H9 (cell line): ENCODE data around the gene RSPH9. TPM values are rescaled to one million over a fixed set of nuclear protein-coding genes. Genes with fewer than 3 reads are reported as not detected.

Experiments
- DNase-seq: peaks from one replicate; pipeline ENCODE4 v3.0.0-alpha.2; 2017
- H2AFZ ChIP-seq: one replicate; pipeline ENCODE4 v1.6.1; 2013; ENCODE audit warnings: mild to moderate bottlenecking, low read length, control low read depth, moderate library complexity
- H2AK5ac ChIP-seq: 2 replicates; pipeline ENCODE4 v1.6.1; 2013; ENCODE audit warnings: low read length, control low read depth, mixed read lengths; ENCODE audit not compliant: insufficient read length
- H2BK120ac ChIP-seq: one replicate; pipeline ENCODE4 v1.6.1; 2013; ENCODE audit warnings: low read depth, mild to moderate bottlenecking, low read length, control low read depth, inconsistent platforms; ENCODE audit not compliant: poor library complexity, severe bottlenecking
- H2BK12ac ChIP-seq: 2 replicates; pipeline ENCODE4 v1.6.1; 2013; ENCODE audit warnings: low read length, control low read depth, mixed read lengths, low read depth; ENCODE audit not compliant: insufficient read length
- H2BK15ac ChIP-seq: 2 replicates; pipeline ENCODE4 v1.6.1; 2013; ENCODE audit warnings: low read depth, low read length, control low read depth
- H2BK20ac ChIP-seq: one replicate; pipeline ENCODE4 v1.6.1; 2013; ENCODE audit warnings: low read depth, mild to moderate bottlenecking, low read length, control low read depth, inconsistent platforms; ENCODE audit not compliant: poor library complexity, severe bottlenecking
- H2BK5ac ChIP-seq: 2 replicates; pipeline ENCODE4 v1.6.1; 2013; ENCODE audit warnings: low read length, control low read depth, mixed read lengths; ENCODE audit not compliant: insufficient read length
- H3K14ac ChIP-seq: 2 replicates; pipeline ENCODE4 v1.6.1; 2013; ENCODE audit warnings: low read length, control low read depth; ENCODE audit not compliant: insufficient read depth
- H3K18ac ChIP-seq: 2 replicates; pipeline ENCODE4 v1.6.1; 2013; ENCODE audit warnings: low read depth, mild to moderate bottlenecking, mixed read lengths, low read length, control low read depth; ENCODE audit not compliant: insufficient read length
- H3K23ac ChIP-seq: 2 replicates; pipeline ENCODE4 v1.6.1; 2013; ENCODE audit warnings: low read length, control low read depth, mixed read lengths, low read depth; ENCODE audit not compliant: insufficient read length
- H3K23me2 ChIP-seq: 2 replicates; pipeline ENCODE4 v1.6.1; 2013; ENCODE audit warnings: low read depth, mild to moderate bottlenecking, mixed read lengths, low read length, control low read depth; ENCODE audit not compliant: insufficient read length, poor library complexity, severe bottlenecking
- H3K27ac ChIP-seq: 2 replicates; pipeline ENCODE4 v1.5.1; 2013; ENCODE audit warnings: low read length, control low read depth, mixed read lengths, low read depth; ENCODE audit not compliant: insufficient read length
- H3K27me3 ChIP-seq: 2 replicates; pipeline ENCODE4 v1.6.1; 2013; ENCODE audit warnings: low read length, control low read depth, inconsistent platforms; ENCODE audit not compliant: insufficient read depth
- H3K4ac ChIP-seq: 2 replicates; pipeline ENCODE4 v1.6.1; 2013; ENCODE audit warnings: low read depth, mild to moderate bottlenecking, control low read depth, inconsistent platforms, low read length, moderate library complexity
- H3K4me1 ChIP-seq: 2 replicates; pipeline ENCODE4 v1.6.1; 2013; ENCODE audit warnings: low read length, control low read depth, inconsistent platforms; ENCODE audit not compliant: insufficient read depth
- H3K4me2 ChIP-seq: 2 replicates; pipeline ENCODE4 v1.6.1; 2013; ENCODE audit warnings: low read length, control low read depth, mixed read lengths; ENCODE audit not compliant: insufficient read length, insufficient read depth
- H3K56ac ChIP-seq: 2 replicates; pipeline ENCODE4 v1.6.1; 2013; ENCODE audit warnings: low read depth, mild to moderate bottlenecking, mixed read lengths, low read length, control low read depth; ENCODE audit not compliant: insufficient read length
- H3K79me1 ChIP-seq: 2 replicates; pipeline ENCODE4 v1.6.1; 2013; ENCODE audit warnings: low read depth, mild to moderate bottlenecking, moderate library complexity, low read length, control low read depth, inconsistent platforms; ENCODE audit not compliant: insufficient read depth, poor library complexity, severe bottlenecking
- H3K79me2 ChIP-seq: 2 replicates; pipeline ENCODE4 v1.6.1; 2013; ENCODE audit warnings: low read length, control low read depth, inconsistent platforms; ENCODE audit not compliant: insufficient read depth
- H3K9ac ChIP-seq: 2 replicates; pipeline ENCODE4 v1.6.1; 2013; ENCODE audit warnings: low read length, control low read depth, mixed read lengths; ENCODE audit not compliant: insufficient read length; ENCODE audit errors: extremely low read depth
- H3K9me3 ChIP-seq: one replicate; pipeline ENCODE4 v1.6.1; 2013; ENCODE audit warnings: low read depth, low read length, inconsistent platforms; ENCODE audit not compliant: control insufficient read depth
- H3T11ph ChIP-seq: one replicate; pipeline ENCODE4 v1.6.1; 2013; ENCODE audit warnings: mild to moderate bottlenecking, low read length, control low read depth, inconsistent platforms
- H4K20me1 ChIP-seq: one replicate; pipeline ENCODE4 v1.6.1; 2013; ENCODE audit not compliant: control insufficient read depth, insufficient read length, insufficient read depth
- H4K5ac ChIP-seq: 2 replicates; pipeline ENCODE4 v1.6.1; 2013; ENCODE audit warnings: low read depth, mild to moderate bottlenecking, mixed read lengths, low read length, control low read depth; ENCODE audit not compliant: insufficient read length
- H4K8ac ChIP-seq: replicated peaks from 2 replicates; pipeline ENCODE4 v1.6.1; 2013; ENCODE audit warnings: low read length, control low read depth, mixed read lengths, low read depth; ENCODE audit not compliant: insufficient read length
- H4K91ac ChIP-seq: 2 replicates; pipeline ENCODE4 v1.6.1; 2013; ENCODE audit warnings: low read depth, mild to moderate bottlenecking, moderate library complexity, mixed read lengths, low read length, control low read depth; ENCODE audit not compliant: insufficient read length
- H3K27ac Mint-ChIP-seq, 3 experiments: 2 replicates in 2 of 3; 3 replicates in 1 of 3; pipeline ENCODE4 v1.8.0; 2020 to 2021; ENCODE audit warnings: mixed read lengths in 3 of 3, mild to moderate bottlenecking in 1 of 3, moderate library complexity in 1 of 3
- H3K27me3 Mint-ChIP-seq: 2 replicates; pipeline ENCODE4 v1.8.0; 2021; ENCODE audit warnings: low read depth, mild to moderate bottlenecking, moderate library complexity, mixed read lengths
- H3K36me3 Mint-ChIP-seq, 3 experiments: 2 replicates in 2 of 3; 3 replicates in 1 of 3; pipeline ENCODE4 v1.8.0; 2020 to 2021; ENCODE audit warnings: low read depth in 3 of 3, mixed read lengths in 3 of 3; ENCODE audit not compliant: insufficient read depth in 1 of 3
- H3K4me1 Mint-ChIP-seq, 2 experiments: 2 replicates each; pipeline ENCODE4 v1.8.0; 2020; ENCODE audit warnings: mixed read lengths in 2 of 2
- H3K4me3 Mint-ChIP-seq, 2 experiments: 2 replicates in 1 of 2; 3 replicates in 1 of 2; pipeline ENCODE4 v1.8.0; 2020 to 2021; ENCODE audit warnings: mild to moderate bottlenecking in 2 of 2, mixed read lengths in 2 of 2, moderate library complexity in 1 of 2
- H3K9me3 Mint-ChIP-seq, 2 experiments: 2 replicates in 1 of 2; 3 replicates in 1 of 2; pipeline ENCODE4 v1.8.0; 2020; ENCODE audit warnings: mild to moderate bottlenecking in 2 of 2, mixed read lengths in 2 of 2, moderate library complexity in 1 of 2
- WGBS: extraction: QIAGEN DNeasy Blood & Tissue Kit; methylation state at CpG from one replicate; pipeline ENCODE4 v1.1.7; 2013; ENCODE audit warnings: missing lambda C conversion rate, low lambda C conversion rate, mixed read lengths; ENCODE audit not compliant: insufficient read length; ENCODE audit errors: extremely low coverage; 5-methylcytosine and 5-hydroxymethylcytosine counted together
- total RNA-seq: library from RNA; stranded (reverse); gene quantifications from 2 replicates; pipeline ENCODE4 v1.2.1, GENCODE V29; 2021
- TF ChIP-seq, protein P1 (sequence below): fragments of 200-600 bp; sonication (generic); conservative IDR thresholded peaks from 3 replicates; pipeline ENCODE4 v1.8.0; 2021; ENCODE audit warnings: antibody characterized with exemption, mild to moderate bottlenecking

The RSPH9 gene
- total RNA-seq, 1 experiment from 2014 or later, result 0.39 TPM

DNA sequence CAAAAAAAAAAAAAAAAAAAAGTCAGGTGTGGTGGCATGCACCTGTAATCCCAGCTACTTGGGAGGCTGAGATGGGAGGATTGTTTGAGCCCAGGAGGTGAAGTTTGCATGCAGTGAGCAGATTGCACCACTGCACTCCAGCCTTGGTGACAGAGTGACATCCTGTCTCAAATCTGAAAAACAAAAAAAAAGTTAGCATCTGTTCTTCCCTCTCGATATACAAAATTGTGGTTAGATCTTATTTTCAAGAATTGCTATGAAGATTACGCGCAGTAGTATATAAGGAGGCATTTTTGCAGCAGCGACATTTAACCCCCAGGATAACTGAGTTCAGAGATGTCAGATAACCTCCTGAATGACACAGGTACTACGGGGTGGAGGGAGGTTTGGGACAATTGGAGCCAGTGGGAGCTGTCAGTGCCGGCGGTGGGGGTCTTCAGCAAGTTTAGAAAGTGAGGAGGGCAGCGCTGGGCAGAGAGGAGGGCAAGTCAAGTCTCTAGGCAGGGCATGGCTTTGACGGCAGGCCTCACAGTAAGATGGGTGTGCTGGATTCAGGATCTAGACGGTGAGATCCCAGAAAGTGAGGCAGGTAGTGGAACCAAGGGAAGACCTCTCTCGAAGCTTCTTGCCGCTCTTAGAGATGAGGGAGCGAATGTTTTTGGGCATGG is 68.9 kb downstream of the RSPH9 start:
- H2BK12ac ChIP-seq, result no peak overlapping the region
- no peaks in the 10 kb centered on the region for H3K27me3 ChIP-seq
- H3K4me1 ChIP-seq, result peaks cover 2% of the 10 kb centered on the region; the same call in 1 of the 2 replicates
- no peak overlapping the region for H3K4ac ChIP-seq
- no peaks in the 10 kb centered on the region for H3K23me2 ChIP-seq
- Mint-ChIP-seq H3K4me1 (peaks cover 21 to 35% of the 10 kb centered on the region in 2 experiments), H3K27ac (peak overlapping the region in 1 of 3 experiments; percentile 14; a peak in 2 of 7 replicates), H3K27me3 (peaks cover 7% of the 10 kb centered on the region), H3K9me3 (no peaks in the 10 kb centered on the region; a peak in 1 of 5 replicates), H3K36me3 (0 out of 7 replicates have a peak, but pooled peaks cover 0 to 4% (median 0%) of the 10 kb centered on the region in 3 experiments), H3K4me3 (no peak overlapping the region; a peak in 1 of 5 replicates)
- H2AK5ac ChIP-seq, result no peak overlapping the region
- H2BK15ac ChIP-seq, result no peak overlapping the region
- H3K14ac ChIP-seq, result no peak overlapping the region
- H4K5ac ChIP-seq, result no peak overlapping the region
- WGBS, result no CpG with 5 or more reads among the region's 13 CpGs
- H2AFZ ChIP-seq, result no peak overlapping the region
- no peak overlapping the region for H4K8ac ChIP-seq
- H3K4me2 ChIP-seq, result no peak overlapping the region
- H3K23ac ChIP-seq, result no peak overlapping the region
- no peaks in the 10 kb centered on the region for H3K9me3 ChIP-seq
- H3K18ac ChIP-seq, result no peak overlapping the region
- TF ChIP-seq, protein P1, sequence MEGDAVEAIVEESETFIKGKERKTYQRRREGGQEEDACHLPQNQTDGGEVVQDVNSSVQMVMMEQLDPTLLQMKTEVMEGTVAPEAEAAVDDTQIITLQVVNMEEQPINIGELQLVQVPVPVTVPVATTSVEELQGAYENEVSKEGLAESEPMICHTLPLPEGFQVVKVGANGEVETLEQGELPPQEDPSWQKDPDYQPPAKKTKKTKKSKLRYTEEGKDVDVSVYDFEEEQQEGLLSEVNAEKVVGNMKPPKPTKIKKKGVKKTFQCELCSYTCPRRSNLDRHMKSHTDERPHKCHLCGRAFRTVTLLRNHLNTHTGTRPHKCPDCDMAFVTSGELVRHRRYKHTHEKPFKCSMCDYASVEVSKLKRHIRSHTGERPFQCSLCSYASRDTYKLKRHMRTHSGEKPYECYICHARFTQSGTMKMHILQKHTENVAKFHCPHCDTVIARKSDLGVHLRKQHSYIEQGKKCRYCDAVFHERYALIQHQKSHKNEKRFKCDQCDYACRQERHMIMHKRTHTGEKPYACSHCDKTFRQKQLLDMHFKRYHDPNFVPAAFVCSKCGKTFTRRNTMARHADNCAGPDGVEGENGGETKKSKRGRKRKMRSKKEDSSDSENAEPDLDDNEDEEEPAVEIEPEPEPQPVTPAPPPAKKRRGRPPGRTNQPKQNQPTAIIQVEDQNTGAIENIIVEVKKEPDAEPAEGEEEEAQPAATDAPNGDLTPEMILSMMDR, result no peak
- no peak overlapping the region for H2BK120ac ChIP-seq
- H3K56ac ChIP-seq, result no peak overlapping the region
- H2BK5ac ChIP-seq, result no peak overlapping the region
- no peak overlapping the region for H4K91ac ChIP-seq
- H4K20me1 ChIP-seq, result no peaks in the 10 kb centered on the region
- H3K27ac ChIP-seq, result no peak overlapping the region
- H3T11ph ChIP-seq, result no peak overlapping the region
- H2BK20ac ChIP-seq, result no peak overlapping the region
- no peak overlapping the region for H3K9ac ChIP-seq
- H3K79me1 ChIP-seq, result no peaks in the 10 kb centered on the region
- no peaks in the 10 kb centered on the region for H3K79me2 ChIP-seq
- DNase-seq, result no peak
